ENCODE measurements around the gene CAST. TPM values are rescaled to one million over a fixed set of nuclear protein-coding genes. Genes with fewer than 3 reads are reported as not detected.

Gene CAST
- total RNA-seq, 1 experiment from 2014 or later: 136 TPM

- Histone ChIP-seq H3K9me3 (no peaks in the 10 kb centered on the region), H3K27me3 (no peaks in the 10 kb centered on the region), H3K36me3 (no peaks in the 10 kb centered on the region), H3K4me3 (no peak overlapping the region)
- no peak for DNase-seq
These were observed 3.9 kb upstream of the CAST start for GRCh38 chr5:96658272-96658671.

DNA sequence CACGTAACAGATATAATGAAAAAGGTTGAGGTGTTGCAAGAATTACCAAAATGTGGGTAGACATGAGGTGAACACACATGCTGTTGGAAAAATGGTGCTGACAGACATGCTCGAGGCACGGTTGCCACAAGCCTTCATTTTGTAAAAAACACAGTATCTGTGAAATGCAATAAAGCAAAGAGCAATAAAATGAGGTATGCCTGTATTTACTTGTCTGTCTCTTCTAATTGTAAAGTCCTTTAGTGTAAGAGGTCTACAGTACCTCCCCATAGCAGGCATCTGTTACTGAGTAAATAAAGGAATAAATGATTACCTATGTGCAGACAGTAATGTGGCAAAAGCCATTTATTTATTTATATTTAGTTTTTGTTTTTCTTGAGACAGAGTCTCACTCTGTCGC, 3.0 kb upstream of the CAST start:
- DNase-seq: no peak
- Histone ChIP-seq H3K27me3 (no peaks in the 10 kb centered on the region), H3K36me3 (no peaks in the 10 kb centered on the region), H3K9me3 (no peaks in the 10 kb centered on the region), H3K4me3 (no peak overlapping the region)

- peak overlapping the region; percentile 66 for H3K4me3 ChIP-seq
- no peaks in the 10 kb centered on the region for H3K27me3 ChIP-seq
- 0 out of 2 replicates have a peak, but pooled peaks cover 2% of the 10 kb centered on the region for H3K36me3 ChIP-seq
- peak; percentile 27 for DNase-seq
- H3K9me3 ChIP-seq: no peaks in the 10 kb centered on the region
These were observed 963 bp upstream of the CAST start for GRCh38 chr5:96660971-96661854.

DNA sequence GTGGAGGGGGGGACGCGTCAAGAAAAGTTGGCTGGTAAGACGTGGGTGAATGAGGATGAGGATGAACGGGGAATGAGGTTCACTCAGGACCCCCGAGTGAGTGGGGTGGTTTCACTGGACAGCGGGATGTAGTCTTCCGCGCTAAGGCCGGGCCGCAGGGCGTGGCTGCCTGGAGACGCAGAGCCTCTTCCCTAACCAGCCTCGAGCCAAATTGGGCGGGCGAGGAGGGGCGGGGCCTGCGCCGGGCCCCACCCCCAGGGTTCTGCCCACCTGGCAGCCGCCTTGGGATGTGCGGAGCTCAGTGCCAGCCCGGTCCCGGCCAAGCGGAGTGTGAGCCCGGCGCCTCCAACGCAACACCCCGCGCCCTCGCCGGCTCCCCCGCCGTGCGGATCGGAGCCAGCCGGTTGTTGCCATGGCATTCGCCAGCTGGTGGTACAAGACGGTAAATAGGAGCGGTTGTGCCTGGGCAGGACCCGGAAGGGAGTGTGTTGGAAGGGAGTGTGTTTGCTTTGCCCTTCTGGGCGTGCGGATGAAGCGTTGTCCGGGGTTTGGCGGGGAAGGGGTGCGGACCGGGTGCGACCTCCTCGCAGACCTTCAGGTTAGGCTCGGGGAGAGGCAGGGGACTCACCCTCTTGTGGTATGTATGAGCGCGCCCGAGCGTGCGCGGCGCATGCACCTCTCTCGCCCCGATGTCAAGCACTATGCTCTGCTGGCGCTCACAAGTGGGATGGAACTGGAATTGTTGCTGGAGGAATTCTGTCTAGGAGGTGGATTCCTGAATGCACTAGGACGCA, 746 bp downstream of the CAST start:
- H3K9me3 ChIP-seq: no peaks in the 10 kb centered on the region
- peak; percentile 96 for DNase-seq
- H3K27me3 ChIP-seq: no peaks in the 10 kb centered on the region
- H3K4me3 ChIP-seq: peak overlapping the region; percentile 66
- H3K36me3 ChIP-seq: 0 out of 2 replicates have a peak, but pooled peaks cover 2% of the 10 kb centered on the region

DNA sequence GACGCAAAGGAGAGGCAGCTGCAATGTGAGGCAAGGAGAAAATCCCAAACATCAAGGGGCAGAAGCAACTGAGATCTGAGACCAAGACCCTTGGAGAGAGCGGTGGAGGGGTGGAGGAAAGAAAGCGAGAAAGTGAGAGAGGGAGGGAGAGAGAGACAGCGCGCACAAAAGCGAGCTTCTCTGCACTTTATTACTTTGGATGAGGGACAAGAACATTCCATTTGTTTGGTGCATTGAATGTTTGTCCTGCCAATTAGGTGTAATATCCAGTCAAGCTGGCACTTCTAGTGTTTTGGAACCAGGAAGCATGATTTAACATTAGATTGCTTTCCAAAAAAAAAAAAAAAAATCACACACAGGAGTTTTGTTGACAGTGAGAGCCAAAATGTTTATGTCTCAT, 1.4 kb downstream of the CAST start:
- Histone ChIP-seq H3K4me3 (peak overlapping the region; percentile 66), H3K36me3 (0 out of 2 replicates have a peak, but pooled peaks cover 2% of the 10 kb centered on the region), H3K9me3 (no peaks in the 10 kb centered on the region), H3K27me3 (no peaks in the 10 kb centered on the region)
- no peak for DNase-seq

- H3K4me3 ChIP-seq: no peak overlapping the region
- H3K9me3 ChIP-seq: no peaks in the 10 kb centered on the region
- DNase-seq: no peak
- H3K36me3 ChIP-seq: 0 out of 2 replicates have a peak, but pooled peaks cover 4% of the 10 kb centered on the region
- H3K27me3 ChIP-seq: no peaks in the 10 kb centered on the region
These were observed 2.5 kb downstream of the CAST start for GRCh38 chr5:96664669-96665068.

GRCh38 chr5:96668725-96669124, 6.5 kb downstream of the CAST start:
- no peak for DNase-seq

GRCh38 chr5:96669909-96670308, 7.7 kb downstream of the CAST start:
- H3K4me3 ChIP-seq: no peak overlapping the region
- peaks cover 9% of the 10 kb centered on the region for H3K36me3 ChIP-seq
- DNase-seq: no peak
- no peaks in the 10 kb centered on the region for H3K27me3 ChIP-seq
- H3K9me3 ChIP-seq: no peaks in the 10 kb centered on the region

More at GRCh38 chr5:96668725-96669124, 6.5 kb downstream of the CAST start:
- Histone ChIP-seq H3K36me3 (peaks cover 9% of the 10 kb centered on the region; the same call in 1 of the 2 replicates), H3K4me3 (no peak overlapping the region), H3K9me3 (no peaks in the 10 kb centered on the region), H3K27me3 (no peaks in the 10 kb centered on the region)

GRCh38 chr5:96671441-96671840, 9.3 kb downstream of the CAST start:
- H3K36me3 ChIP-seq: peaks cover 12% of the 10 kb centered on the region
- no peak for DNase-seq

DNA sequence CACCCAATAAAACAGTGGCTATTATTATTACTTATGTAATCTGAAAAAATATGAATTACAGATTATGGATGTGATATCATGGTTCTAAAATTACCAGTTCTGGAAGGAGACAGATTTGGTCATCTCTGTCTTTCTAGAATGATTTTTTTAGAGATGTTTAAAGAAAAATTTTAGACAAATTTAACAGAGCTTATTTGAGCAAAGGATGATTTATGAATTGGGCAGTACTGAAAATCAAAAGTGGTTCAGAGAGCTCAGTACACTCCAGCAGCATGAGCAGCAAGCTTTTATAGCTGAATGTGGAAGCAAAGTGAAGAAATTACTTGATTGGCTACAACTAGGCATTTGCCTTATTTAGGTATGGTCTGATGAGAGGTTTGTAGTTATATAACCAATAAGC, 11.0 kb downstream of the CAST start:
- H3K36me3 ChIP-seq: peaks cover 17% of the 10 kb centered on the region
- H3K9me3 ChIP-seq: no peaks in the 10 kb centered on the region
- DNase-seq: no peak
- H3K4me3 ChIP-seq: no peak overlapping the region
- H3K27me3 ChIP-seq: no peaks in the 10 kb centered on the region

More at GRCh38 chr5:96671441-96671840, 9.3 kb downstream of the CAST start:
- H3K4me3 ChIP-seq: no peak overlapping the region
- no peaks in the 10 kb centered on the region for H3K9me3 ChIP-seq
- H3K27me3 ChIP-seq: no peaks in the 10 kb centered on the region

GRCh38 chr5:96675882-96676281, 13.7 kb downstream of the CAST start:
- Histone ChIP-seq H3K4me3 (no peak overlapping the region), H3K36me3 (peaks cover 18% of the 10 kb centered on the region), H3K27me3 (no peaks in the 10 kb centered on the region), H3K9me3 (no peaks in the 10 kb centered on the region)
- no peak for DNase-seq

- Histone ChIP-seq H3K9me3 (no peaks in the 10 kb centered on the region), H3K27me3 (no peaks in the 10 kb centered on the region), H3K36me3 (peaks cover 13% of the 10 kb centered on the region), H3K4me3 (no peak overlapping the region)
- DNase-seq: no peak
These were observed 15.3 kb downstream of the CAST start for GRCh38 chr5:96677496-96677895.

- H3K4me3 ChIP-seq: no peak overlapping the region
- H3K36me3 ChIP-seq: peaks cover 13% of the 10 kb centered on the region
- no peak for DNase-seq
- H3K27me3 ChIP-seq: no peaks in the 10 kb centered on the region
- H3K9me3 ChIP-seq: no peaks in the 10 kb centered on the region
These were observed 17.1 kb downstream of the CAST start for GRCh38 chr5:96679293-96679692.

GRCh38 chr5:96680759-96681470, 18.7 kb downstream of the CAST start:
- no peak for DNase-seq
- H3K36me3 ChIP-seq: peaks cover 18% of the 10 kb centered on the region
- H3K4me3 ChIP-seq: no peak overlapping the region
- no peaks in the 10 kb centered on the region for H3K27me3 ChIP-seq
- no peaks in the 10 kb centered on the region for H3K9me3 ChIP-seq

DNA sequence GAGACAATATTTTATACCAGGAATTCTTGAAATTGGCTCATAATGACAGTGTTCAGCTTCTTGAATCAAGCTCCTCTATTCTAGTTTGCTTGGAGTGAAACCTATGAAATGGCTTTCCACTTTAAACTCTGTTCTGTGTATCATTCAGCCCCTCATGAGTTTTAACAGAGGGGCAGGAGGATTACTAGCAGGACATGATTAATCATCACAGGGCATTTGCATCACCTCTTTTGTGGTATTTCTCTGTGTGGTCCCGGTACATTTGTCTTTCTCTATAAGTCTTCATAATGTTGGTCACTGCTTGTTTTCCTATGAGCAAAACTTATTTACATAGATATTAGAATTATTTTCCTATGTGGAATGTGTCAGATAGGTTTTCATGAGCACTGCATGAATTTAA, 21.2 kb downstream of the CAST start:
- no peaks in the 10 kb centered on the region for H3K9me3 ChIP-seq
- peaks cover 10% of the 10 kb centered on the region for H3K36me3 ChIP-seq
- no peaks in the 10 kb centered on the region for H3K27me3 ChIP-seq
- DNase-seq: no peak
- no peak overlapping the region for H3K4me3 ChIP-seq

- DNase-seq: no peak
- Histone ChIP-seq H3K27me3 (no peaks in the 10 kb centered on the region), H3K9me3 (no peaks in the 10 kb centered on the region), H3K36me3 (peaks cover 10% of the 10 kb centered on the region), H3K4me3 (no peak overlapping the region)
These were observed 21.6 kb downstream of the CAST start for GRCh38 chr5:96683810-96684209.

GRCh38 chr5:96687080-96687479, 24.9 kb downstream of the CAST start:
- no peaks in the 10 kb centered on the region for H3K9me3 ChIP-seq
- no peak for DNase-seq
- H3K36me3 ChIP-seq: peaks cover 10% of the 10 kb centered on the region
- H3K27me3 ChIP-seq: no peaks in the 10 kb centered on the region
- no peak overlapping the region for H3K4me3 ChIP-seq

All from MG63 (cell line).